Activated CD8-positive, alpha-beta memory T cell treated with anti-CD3 and anti-CD28 coated beads, Interleukin-2, amount 50 U/mL, for 1 hour (primary cell): ENCODE measurements around the gene EIF4E2.
"Not testable (repeated sequence)": the region's sequence is repeated elsewhere in the genome, so short reads cannot be mapped to it uniquely, and the experiment has no call there.

Experiments used
- DNase-seq: peaks from one replicate; pipeline ENCODE4 v3.0.0-alpha.2; 2020; ENCODE audit errors: extremely low read depth

EIF4E2 gene

DNA sequence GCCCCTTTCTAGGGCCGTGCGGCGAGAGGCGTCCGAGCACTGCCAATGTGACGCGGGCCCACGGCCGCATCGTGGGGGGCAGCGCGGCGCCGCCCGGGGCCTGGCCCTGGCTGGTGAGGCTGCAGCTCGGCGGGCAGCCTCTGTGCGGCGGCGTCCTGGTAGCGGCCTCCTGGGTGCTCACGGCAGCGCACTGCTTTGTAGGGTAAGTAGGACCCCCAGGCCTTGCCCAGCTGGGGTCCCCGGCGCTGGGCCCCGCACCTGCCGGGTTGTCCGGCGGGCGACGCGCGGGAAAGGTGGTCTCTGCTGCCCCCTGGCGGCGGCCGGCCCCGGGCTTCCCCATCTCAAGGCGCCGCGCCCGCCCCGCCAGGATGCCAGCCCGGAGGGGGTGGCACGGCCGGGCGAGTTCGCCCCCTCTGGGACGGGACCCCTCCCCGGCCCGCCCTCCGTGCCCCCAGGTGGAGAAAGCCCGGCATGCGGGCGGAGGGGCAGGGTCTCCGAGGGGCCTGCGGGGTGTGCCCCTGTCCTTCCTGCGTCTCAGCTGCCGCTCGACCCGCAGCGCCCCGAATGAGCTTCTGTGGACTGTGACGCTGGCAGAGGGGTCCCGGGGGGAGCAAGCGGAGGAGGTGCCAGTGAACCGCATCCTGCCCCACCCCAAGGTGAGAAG lies 28.4 kb upstream of the EIF4E2 start:
- peak; percentile 19 for DNase-seq

DNA sequence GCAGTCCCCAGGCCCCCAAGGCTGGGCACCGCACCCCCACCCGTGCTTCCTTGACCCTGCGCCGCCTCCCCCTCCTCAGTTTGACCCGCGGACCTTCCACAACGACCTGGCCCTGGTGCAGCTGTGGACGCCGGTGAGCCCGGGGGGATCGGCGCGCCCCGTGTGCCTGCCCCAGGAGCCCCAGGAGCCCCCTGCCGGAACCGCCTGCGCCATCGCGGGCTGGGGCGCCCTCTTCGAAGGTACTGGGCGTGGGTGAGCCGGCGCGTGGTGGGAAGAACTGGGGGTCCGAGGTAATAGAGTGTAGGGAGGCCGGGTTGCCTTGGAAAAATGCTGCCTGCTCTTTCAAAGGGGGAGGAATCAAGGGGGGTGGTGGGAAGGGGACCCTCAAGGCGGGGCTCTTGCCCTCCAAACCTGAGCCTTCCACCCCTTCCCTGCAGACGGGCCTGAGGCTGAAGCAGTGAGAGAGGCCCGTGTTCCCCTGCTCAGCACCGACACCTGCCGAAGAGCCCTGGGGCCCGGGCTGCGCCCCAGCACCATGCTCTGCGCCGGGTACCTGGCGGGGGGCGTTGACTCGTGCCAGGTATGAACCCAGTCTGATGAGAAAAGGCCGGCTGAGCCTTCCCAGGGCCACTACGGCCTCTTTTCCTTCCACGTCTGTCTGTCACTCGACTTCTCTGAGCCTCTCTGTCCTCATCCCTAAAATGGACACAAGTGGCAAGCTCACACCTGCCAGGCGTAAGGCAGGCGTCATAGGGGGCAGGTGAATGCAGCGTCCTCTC lies 27.7 kb upstream of the EIF4E2 start:
- DNase-seq, result no peak

DNA sequence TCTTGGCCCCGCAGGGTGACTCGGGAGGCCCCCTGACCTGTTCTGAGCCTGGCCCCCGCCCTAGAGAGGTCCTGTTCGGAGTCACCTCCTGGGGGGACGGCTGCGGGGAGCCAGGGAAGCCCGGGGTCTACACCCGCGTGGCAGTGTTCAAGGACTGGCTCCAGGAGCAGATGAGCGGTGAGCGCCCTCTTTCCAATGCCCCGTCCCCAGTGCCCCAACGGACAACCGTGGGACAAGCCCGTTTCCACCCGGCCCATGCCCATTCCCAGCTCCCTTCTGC lies 27.1 kb upstream of the EIF4E2 start:
- DNase-seq, result no peak

DNA sequence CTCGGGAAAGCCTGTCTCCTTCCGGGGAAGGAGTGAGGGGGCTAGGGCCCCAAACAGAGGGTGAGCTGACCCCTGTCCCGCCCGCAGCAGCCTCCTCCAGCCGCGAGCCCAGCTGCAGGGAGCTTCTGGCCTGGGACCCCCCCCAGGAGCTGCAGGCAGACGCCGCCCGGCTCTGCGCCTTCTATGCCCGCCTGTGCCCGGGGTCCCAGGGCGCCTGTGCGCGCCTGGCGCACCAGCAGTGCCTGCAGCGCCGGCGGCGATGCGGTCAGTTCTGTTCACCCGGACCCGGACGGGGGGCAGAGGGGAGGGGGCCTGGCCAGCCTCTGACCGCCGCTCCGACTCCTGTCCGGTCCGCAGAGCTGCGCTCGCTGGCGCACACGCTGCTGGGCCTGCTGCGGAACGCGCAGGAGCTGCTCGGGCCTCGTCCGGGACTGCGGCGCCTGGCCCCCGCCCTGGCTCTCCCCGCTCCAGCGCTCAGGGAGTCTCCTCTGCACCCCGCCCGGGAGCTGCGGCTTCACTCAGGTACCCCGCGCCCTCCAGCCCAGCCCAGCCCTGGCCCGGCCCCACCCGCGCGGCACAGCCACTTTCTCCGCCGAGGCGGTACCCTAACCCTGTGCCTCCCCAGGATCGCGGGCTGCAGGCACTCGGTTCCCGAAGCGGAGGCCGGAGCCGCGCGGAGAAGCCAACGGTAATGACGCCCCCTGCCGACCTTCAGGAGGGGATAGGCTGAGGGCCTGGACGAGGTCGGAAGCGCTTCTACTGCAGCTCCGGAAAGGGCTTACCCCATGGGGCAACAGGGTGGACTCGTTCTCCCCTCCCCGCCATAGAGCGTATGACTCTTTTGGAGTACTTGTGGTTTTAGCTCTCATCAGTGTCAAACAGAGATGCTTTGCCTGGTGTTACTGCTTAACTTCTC lies 26.5 kb upstream of the EIF4E2 start:
- no peak for DNase-seq

DNA sequence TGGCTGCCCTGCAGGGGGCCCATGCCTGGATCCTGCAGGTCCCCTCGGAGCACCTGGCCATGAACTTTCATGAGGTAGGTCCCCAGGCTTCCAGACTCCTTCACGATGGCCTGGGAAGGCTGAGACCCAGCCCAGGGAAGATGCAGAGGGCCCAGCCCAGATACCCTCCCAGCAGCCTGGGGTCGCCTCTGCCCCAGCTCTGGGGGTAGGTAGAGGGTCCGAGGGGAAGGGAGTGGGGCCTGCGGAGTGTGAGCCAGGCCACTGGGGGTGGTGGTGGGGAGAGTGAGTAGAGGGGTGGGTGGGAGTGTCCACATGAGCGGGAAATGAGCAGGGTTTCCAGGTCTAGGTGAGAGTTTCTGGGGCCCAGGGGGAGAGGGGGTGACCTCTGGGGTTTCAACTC lies 25.7 kb upstream of the EIF4E2 start:
- no peak for DNase-seq

GRCh38 chr2:232525199-232525598 lies 25.3 kb upstream of the EIF4E2 start:
- DNase-seq, result no peak

DNA sequence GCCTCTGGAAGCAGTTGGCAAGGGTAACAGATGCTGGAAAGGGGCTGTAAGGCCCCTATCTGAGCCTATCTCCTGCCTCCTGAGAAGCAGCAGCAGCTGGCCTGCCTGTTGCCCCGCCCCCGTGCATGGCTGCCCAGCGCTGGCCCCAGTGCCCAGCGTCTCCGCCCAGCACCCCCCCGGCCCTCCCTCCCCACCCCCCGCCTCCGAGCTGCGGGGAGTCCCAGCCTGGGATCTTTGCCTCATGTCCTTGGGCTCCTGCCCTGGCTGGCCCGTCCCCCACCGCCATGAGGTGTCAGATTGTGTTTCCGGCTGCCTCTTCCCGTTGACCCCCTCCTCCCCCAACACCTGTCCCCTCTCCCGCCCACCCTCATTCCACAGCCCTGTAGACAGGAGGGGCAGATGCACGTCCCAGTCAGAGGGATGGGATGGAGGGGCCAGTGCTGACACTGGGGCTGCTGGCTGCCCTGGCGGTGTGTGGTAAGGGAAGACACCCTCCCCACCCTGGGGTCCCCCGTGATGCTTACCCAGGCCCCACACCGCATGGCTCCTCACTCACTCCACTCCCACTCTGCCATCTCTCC lies 24.6 kb upstream of the EIF4E2 start, which contains the start of gene CHRND:
TSS of gene CHRND (plus strand) at position 370 of the 581 bp plus-strand sequence. CDS start at position 426, 56 bp downstream.
- DNase-seq, result no peak

GRCh38 chr2:232526372-232526941 lies 24.0 kb upstream of the EIF4E2 start:
- no peak for DNase-seq

GRCh38 chr2:232527905-232528470 lies 22.5 kb upstream of the EIF4E2 start:
- DNase-seq, result no peak

- no peak for DNase-seq
These were observed 21.6 kb upstream of the EIF4E2 start for GRCh38 chr2:232528746-232529460.

DNA sequence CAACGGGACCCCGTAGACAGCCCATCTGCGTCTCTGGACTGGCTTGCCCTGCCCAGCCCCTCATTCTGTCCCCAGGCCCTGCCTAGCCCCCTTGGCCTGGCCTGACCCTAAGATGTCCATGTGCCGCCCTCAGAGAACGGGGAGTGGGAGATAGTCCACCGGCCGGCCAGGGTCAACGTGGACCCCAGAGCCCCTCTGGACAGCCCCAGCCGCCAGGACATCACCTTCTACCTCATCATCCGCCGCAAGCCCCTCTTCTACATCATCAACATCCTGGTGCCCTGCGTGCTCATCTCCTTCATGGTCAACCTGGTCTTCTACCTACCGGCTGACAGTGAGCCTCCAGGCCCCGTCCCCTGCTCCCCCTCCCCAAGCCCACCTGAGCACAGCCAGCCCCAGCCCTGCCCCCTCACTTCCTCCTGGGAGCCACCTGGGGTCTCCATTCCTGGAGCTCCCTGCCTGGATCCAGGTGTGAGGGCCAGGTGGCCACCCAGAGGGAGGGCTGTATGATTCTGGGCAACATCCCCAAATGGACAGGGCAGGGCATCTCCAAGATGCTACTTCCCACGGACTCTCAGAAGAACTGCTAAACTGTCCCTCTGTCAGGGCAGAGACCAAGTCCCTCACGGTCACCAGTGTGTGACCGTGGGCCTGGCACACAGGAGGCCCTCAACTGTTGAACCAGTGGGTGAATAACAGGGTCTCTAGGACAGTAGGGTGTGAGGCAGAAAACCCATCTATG lies 20.5 kb upstream of the EIF4E2 start:
- DNase-seq, result no peak

DNA sequence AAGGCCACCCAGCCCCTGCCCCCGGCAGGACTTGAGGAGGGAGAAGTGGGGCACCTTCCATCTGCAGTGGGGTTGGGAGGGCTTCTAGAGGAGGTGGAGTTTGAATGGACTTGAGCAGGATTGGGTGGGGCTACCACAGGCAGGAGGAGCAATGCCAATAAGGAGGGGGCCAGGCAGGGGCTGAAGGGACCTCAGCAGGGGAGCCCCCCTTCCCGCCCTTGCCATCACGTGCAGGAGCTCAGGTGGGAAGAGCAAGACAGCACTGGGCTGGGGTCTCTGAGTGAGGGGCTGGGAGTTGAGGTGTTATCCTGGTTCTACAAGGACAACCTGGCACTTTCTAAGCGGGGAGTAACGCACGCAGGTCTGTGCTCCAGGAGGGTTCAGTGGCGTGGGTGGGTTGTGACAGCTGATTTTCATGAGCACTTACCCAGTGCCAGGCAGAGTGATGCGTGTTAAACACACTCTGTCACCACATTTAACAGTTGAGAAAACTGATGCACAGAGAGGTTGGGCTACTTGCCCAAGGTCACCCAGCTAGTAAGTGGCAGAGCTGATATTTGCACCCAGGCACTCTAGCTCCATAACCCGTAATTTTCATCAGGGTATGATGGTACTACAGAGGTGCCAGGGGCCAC lies 19.7 kb upstream of the EIF4E2 start:
- no peak for DNase-seq

- no peak for DNase-seq
These were observed 18.1 kb upstream of the EIF4E2 start for GRCh38 chr2:232532419-232532818.

- not testable (repeated sequence) for DNase-seq
These were observed 17.7 kb upstream of the EIF4E2 start for GRCh38 chr2:232532821-232533220.

DNA sequence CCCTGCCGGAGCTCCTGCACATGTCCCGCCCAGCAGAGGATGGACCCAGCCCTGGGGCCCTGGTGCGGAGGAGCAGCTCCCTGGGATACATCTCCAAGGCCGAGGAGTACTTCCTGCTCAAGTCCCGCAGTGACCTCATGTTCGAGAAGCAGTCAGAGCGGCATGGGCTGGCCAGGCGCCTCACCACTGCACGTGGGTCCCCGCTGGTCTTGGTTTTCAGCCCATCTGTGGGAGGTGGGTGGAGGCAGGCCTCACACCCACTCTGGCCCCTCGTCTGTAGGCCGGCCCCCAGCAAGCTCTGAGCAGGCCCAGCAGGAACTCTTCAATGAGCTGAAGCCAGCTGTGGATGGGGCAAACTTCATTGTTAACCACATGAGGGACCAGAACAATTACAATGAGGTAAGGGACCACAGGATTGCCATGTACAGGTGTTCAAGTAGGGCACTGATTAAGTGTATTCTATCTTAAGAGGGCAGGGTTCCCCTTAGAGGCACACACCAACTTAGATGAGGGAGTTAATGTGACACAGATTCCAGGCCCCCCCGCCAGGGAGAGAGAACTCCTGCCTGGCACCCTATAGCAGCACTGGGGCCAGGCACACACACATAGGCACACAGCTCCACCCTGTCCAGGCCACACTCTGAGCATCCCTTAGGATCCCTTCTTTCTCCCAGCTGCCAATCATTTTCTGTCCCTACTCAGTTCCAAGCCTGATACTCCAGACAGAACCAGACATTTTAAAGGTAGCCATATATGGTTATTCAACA lies 16.4 kb upstream of the EIF4E2 start:
- DNase-seq, result no peak

DNA sequence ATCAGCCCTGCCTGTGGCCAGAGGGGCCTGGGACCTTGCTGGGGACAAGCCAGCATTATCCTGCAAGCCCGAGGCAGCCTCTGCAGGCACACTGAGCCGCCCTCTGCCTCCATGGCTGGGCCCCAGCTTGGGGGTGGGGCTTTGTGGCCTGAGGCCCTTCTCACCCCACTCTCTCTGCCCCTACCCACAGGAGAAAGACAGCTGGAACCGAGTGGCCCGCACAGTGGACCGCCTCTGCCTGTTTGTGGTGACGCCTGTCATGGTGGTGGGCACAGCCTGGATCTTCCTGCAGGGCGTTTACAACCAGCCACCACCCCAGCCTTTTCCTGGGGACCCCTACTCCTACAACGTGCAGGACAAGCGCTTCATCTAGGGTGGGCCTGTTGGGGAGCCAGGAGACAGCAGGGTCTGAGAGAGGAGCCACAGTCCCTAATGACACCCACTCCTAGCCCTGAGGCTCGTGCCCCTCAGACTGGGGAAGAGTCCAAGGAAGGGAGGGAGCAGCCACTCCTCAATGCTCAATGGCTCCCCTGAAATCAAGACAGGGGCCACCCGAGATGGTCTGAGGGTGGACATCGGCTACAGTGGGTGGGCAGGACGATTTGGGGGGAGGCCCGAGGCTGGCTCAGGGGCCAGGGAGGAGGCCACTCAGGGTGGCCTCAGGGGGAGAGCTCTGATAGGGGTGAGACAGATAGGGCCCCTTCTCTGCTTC lies 15.4 kb upstream of the EIF4E2 start:
- no peak for DNase-seq

GRCh38 chr2:232535761-232536530 lies 14.5 kb upstream of the EIF4E2 start:
- no peak for DNase-seq
